Activated CD4-positive, alpha-beta T cell treated with anti-CD3 and anti-CD28 coated beads for 1 hour (primary cell): ENCODE results near the gene CENPU.
"Not testable (repeated sequence)": the region's sequence is repeated elsewhere in the genome, so short reads cannot be mapped to it uniquely, and the experiment has no call there.

Source experiments
- DNase-seq: peaks from one replicate; pipeline ENCODE4 v3.0.0-alpha.2; 2020

CENPU gene

GRCh38 chr4:184733654-184734524 is at the start of gene CENPU:
CENPU (minus strand) TSS chr4:184734096; CDS start chr4:184734062, 34 bp downstream.
- DNase-seq: peak; percentile 93

- no peak for DNase-seq
Measured at GRCh38 chr4:184782731-184783373, 49.0 kb upstream of the CENPU start.

- DNase-seq: not testable (repeated sequence)
Measured at GRCh38 chr4:184779160-184779559, 45.3 kb upstream of the CENPU start.

GRCh38 chr4:184778325-184778724 is 44.4 kb upstream of the CENPU start:
- DNase-seq: no peak

- no peak for DNase-seq
Measured at GRCh38 chr4:184776821-184777220, 42.9 kb upstream of the CENPU start.

- DNase-seq: no peak
Measured at GRCh38 chr4:184775854-184776555, 42.1 kb upstream of the CENPU start.

- no peak for DNase-seq
Measured at GRCh38 chr4:184774152-184774551, 40.3 kb upstream of the CENPU start.

GRCh38 chr4:184771416-184771815 is 37.5 kb upstream of the CENPU start:
- DNase-seq: no peak

GRCh38 chr4:184769141-184769765 is 35.4 kb upstream of the CENPU start:
- DNase-seq: no peak

- DNase-seq: no peak
Measured at GRCh38 chr4:184768296-184768695, 34.4 kb upstream of the CENPU start.

GRCh38 chr4:184766446-184766845 is 32.5 kb upstream of the CENPU start:
- no peak for DNase-seq

- DNase-seq: no peak
Measured at GRCh38 chr4:184765473-184766340, 31.8 kb upstream of the CENPU start.

- no peak for DNase-seq
Measured at GRCh38 chr4:184764601-184765000, 30.7 kb upstream of the CENPU start.

- no peak for DNase-seq
Measured at GRCh38 chr4:184763150-184763780, 29.4 kb upstream of the CENPU start.

GRCh38 chr4:184762100-184762499 is 28.2 kb upstream of the CENPU start:
- DNase-seq: peak; percentile 12

GRCh38 chr4:184760681-184761080 is 26.8 kb upstream of the CENPU start:
- DNase-seq: no peak

- no peak for DNase-seq
Measured at GRCh38 chr4:184757810-184758209, 23.9 kb upstream of the CENPU start.

- no peak for DNase-seq
Measured at GRCh38 chr4:184756399-184756798, 22.5 kb upstream of the CENPU start.

- DNase-seq: no peak
Measured at GRCh38 chr4:184755278-184755677, 21.4 kb upstream of the CENPU start.

GRCh38 chr4:184752496-184753275 is 18.8 kb upstream of the CENPU start:
- no peak for DNase-seq

- DNase-seq: no peak
Measured at GRCh38 chr4:184751585-184751956, 17.7 kb upstream of the CENPU start.
